Neural crest cell (in vitro differentiated cells): ENCODE data around the gene VMAC. TPM values are rescaled to one million over a fixed set of nuclear protein-coding genes. Genes with fewer than 3 reads are reported as not detected.
A peak's percentile ranks its signal among the peaks of the same experiment; 100 is the strongest.

Experiments used
- DNase-seq: peaks from one replicate; pipeline ENCODE4 v3.0.0; 2021; ENCODE audit warnings: low read depth, mixed read lengths, low spot score
- H3K27ac Mint-ChIP-seq: one replicate; pipeline ENCODE4 v1.8.0; 2021; ENCODE audit warnings: mild to moderate bottlenecking, mixed read lengths; ENCODE audit not compliant: unreplicated experiment
- H3K27me3 Mint-ChIP-seq: 2 replicates; pipeline ENCODE4 v1.8.0; 2021; ENCODE audit warnings: low read depth, mild to moderate bottlenecking, mixed read lengths
- H3K36me3 Mint-ChIP-seq: 2 replicates; pipeline ENCODE4 v1.8.0; 2021; ENCODE audit warnings: low read depth, mild to moderate bottlenecking, mixed read lengths
- H3K4me1 Mint-ChIP-seq: 2 replicates; pipeline ENCODE4 v1.8.0; 2021; ENCODE audit warnings: mixed read lengths
- H3K4me3 Mint-ChIP-seq: one replicate; pipeline ENCODE4 v1.8.0; 2021; ENCODE audit warnings: mild to moderate bottlenecking, mixed read lengths
- H3K9me3 Mint-ChIP-seq: 2 replicates; pipeline ENCODE4 v1.8.0; 2021; ENCODE audit warnings: mixed read lengths
- total RNA-seq: library from RNA; stranded (reverse); gene quantifications from 2 replicates; pipeline ENCODE4 v1.2.1, GENCODE V29; 2021
- TF ChIP-seq, protein P1 (sequence below): fragments of 200-600 bp; sonication (generic); conservative IDR thresholded peaks from 2 replicates; pipeline ENCODE4 v1.5.0; 2021; ENCODE audit warnings: antibody characterized with exemption, mild to moderate bottlenecking

VMAC gene
- total RNA-seq, 1 donor from 2014 or later, result 0.89 TPM

GRCh38 chr19:5891938-5892771 is 12.5 kb upstream of the VMAC start:
- peak; percentile 63 for DNase-seq
- Mint-ChIP-seq H3K27me3 (peaks cover 21% of the 10 kb centered on the region), H3K36me3 (no peaks in the 10 kb centered on the region), H3K27ac (no peak overlapping the region), H3K9me3 (no peaks in the 10 kb centered on the region), H3K4me3 (peak overlapping the region; percentile 47), H3K4me1 (peaks cover 5% of the 10 kb centered on the region)
- TF ChIP-seq, protein P1, sequence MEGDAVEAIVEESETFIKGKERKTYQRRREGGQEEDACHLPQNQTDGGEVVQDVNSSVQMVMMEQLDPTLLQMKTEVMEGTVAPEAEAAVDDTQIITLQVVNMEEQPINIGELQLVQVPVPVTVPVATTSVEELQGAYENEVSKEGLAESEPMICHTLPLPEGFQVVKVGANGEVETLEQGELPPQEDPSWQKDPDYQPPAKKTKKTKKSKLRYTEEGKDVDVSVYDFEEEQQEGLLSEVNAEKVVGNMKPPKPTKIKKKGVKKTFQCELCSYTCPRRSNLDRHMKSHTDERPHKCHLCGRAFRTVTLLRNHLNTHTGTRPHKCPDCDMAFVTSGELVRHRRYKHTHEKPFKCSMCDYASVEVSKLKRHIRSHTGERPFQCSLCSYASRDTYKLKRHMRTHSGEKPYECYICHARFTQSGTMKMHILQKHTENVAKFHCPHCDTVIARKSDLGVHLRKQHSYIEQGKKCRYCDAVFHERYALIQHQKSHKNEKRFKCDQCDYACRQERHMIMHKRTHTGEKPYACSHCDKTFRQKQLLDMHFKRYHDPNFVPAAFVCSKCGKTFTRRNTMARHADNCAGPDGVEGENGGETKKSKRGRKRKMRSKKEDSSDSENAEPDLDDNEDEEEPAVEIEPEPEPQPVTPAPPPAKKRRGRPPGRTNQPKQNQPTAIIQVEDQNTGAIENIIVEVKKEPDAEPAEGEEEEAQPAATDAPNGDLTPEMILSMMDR, result peak; percentile 80

DNA sequence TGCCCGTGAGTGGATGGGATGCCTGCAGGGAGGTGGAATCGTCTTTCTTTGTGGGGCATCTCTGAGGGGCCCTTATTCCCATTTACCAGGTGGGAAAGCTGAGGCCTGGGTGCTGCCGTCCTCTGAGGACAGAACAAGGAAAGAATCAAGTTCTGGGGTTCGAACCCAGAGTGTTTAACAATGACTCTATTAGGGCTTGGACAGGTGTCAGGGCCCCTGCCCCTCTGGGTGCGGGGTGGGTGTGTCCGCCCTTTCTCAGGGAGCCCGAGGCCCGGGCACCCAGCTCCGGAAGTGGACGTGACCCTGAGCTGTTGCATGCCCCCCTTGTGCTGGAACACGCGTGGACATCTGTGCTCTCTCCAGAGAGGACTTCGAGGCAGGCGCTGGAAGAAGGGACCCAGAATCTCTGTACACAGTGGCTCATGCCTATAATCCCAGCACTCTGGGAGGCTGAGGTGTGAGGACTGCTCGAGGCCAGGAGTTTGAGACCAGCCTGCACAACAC is 11.8 kb upstream of the VMAC start:
- no peaks in the 10 kb centered on the region for H3K9me3 Mint-ChIP-seq
- no peak overlapping the region for H3K27ac Mint-ChIP-seq
- TF ChIP-seq, protein P1, result no peak
- H3K36me3 Mint-ChIP-seq, result no peaks in the 10 kb centered on the region
- H3K4me1 Mint-ChIP-seq, result peaks cover 5% of the 10 kb centered on the region
- peak overlapping the region; percentile 47 for H3K4me3 Mint-ChIP-seq
- peaks cover 21% of the 10 kb centered on the region for H3K27me3 Mint-ChIP-seq
- no peak for DNase-seq

- TF ChIP-seq, protein P1, result no peak
- Mint-ChIP-seq H3K27ac (no peak overlapping the region), H3K4me3 (no peak overlapping the region), H3K27me3 (peaks cover 19% of the 10 kb centered on the region), H3K9me3 (no peaks in the 10 kb centered on the region), H3K36me3 (no peaks in the 10 kb centered on the region), H3K4me1 (peaks cover 5% of the 10 kb centered on the region)
- no peak for DNase-seq
Measured at GRCh38 chr19:5893296-5893903, 11.3 kb upstream of the VMAC start.

DNA sequence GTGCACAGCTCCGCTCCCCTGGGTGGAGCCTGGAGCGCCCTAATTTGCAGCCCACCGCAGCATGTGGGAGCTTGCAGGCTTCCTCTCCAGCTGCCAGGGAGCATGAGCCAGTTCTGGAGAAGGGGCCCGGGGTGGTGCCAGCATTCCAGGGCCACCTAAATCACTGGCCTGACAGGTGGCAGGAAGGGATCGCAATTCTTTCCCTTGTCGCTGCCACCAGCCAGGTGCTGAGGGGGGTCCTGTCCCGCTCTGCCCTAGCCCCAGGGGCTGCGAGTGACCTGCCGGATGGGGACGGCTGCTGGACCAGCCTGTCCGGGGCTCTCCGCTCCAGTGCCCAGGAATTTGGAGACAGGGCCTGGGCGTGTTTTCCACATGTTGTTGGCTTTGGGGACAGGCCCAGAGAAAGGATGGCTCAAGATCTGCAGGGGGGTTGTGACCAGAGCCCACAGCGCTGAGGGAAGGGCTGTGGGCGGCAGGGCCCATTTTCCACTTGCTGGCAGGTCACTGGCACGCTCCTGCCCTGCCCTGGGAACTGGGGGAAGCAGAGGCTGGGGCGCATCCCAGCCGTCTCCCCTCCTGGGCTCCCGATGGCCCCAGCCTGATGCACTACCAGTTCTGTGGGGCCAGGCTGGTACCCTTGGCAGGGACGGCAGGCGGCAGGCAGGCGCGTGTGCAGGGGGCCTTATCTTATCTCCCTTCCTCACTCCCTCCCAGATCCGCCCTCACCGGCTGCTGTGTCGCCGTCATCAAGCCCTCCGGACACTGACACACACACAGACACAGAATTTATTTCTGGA is 10.6 kb upstream of the VMAC start:
- no peak overlapping the region for H3K27ac Mint-ChIP-seq
- H3K27me3 Mint-ChIP-seq, result peaks cover 18% of the 10 kb centered on the region
- H3K36me3 Mint-ChIP-seq, result no peaks in the 10 kb centered on the region
- TF ChIP-seq, protein P1, result no peak
- DNase-seq, result no peak
- peaks cover 5% of the 10 kb centered on the region for H3K4me1 Mint-ChIP-seq
- H3K4me3 Mint-ChIP-seq, result no peak overlapping the region
- H3K9me3 Mint-ChIP-seq, result no peaks in the 10 kb centered on the region

DNA sequence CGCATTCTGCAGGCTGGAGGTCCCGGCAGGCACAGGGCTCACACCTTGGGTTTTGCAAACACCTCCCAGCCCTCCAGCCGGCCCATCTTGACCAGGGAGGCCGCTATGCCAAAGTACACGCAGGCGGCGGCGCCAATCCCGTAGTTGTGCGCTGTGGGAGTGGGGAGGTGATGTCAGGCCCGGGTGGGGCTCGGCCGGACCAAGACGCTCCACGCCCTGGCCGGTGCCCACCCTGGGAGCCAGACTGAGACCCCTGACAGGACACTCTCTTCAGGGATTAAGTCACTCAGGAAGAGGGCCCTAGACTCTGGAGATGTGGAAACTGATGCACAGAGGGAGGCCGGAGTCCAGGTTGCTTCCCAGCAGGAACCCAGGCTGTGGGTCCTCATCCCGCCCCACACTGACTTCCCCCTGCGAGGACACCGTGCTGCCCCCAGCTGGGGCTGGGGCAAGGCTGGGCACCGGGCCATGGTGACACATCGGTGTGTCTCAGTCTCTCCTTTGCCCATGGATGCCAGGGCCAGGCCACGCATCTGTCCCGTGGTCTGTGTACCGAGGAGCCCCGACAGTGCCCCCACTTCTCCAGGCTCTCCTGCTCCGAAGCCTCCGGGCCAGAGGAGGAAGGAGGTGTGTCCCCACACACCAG is 9.8 kb upstream of the VMAC start:
- no peak overlapping the region for H3K27ac Mint-ChIP-seq
- TF ChIP-seq, protein P1, result no peak
- no peak overlapping the region for H3K4me3 Mint-ChIP-seq
- peaks cover 13% of the 10 kb centered on the region for H3K27me3 Mint-ChIP-seq
- no peak for DNase-seq
- H3K36me3 Mint-ChIP-seq, result no peaks in the 10 kb centered on the region
- no peaks in the 10 kb centered on the region for H3K4me1 Mint-ChIP-seq
- H3K9me3 Mint-ChIP-seq, result no peaks in the 10 kb centered on the region
